Smooth muscle cell (in vitro differentiated cells): ENCODE measurements around the gene ZNF462. TPM values are rescaled to one million over a fixed set of nuclear protein-coding genes. Genes with fewer than 3 reads are reported as not detected.

Source experiments
- DNase-seq: peaks from one replicate; lab custom pipeline; 2025; ENCODE audit not compliant: unreplicated experiment; lab: John Stamatoyannopoulos, UW
- H2AFZ ChIP-seq: fragments of 200-600 bp; sonication (generic); 2 replicates; pipeline ENCODE4 v1.6.0; 2016; ENCODE audit warnings: antibody characterized with exemption, low read depth, mild to moderate bottlenecking
- H3F3A ChIP-seq: fragments of 200-600 bp; sonication (generic); 2 replicates; pipeline ENCODE4 v1.6.0; 2017; ENCODE audit warnings: antibody characterized with exemption, low read depth
- H3K27ac ChIP-seq: fragments of 200-600 bp; sonication (generic); 2 replicates; pipeline ENCODE4 v1.5.1; 2016; ENCODE audit warnings: low read depth, mild to moderate bottlenecking
- H3K27me3 ChIP-seq: fragments of 200-600 bp; sonication (generic); 2 replicates; pipeline ENCODE4 v1.6.1; 2016; ENCODE audit warnings: low read depth, mild to moderate bottlenecking
- H3K36me3 ChIP-seq: fragments of 200-600 bp; sonication (generic); 2 replicates; pipeline ENCODE4 v1.5.1; 2016; ENCODE audit warnings: low read depth
- H3K4me1 ChIP-seq: fragments of 200-600 bp; sonication (generic); 2 replicates; pipeline ENCODE4 v1.5.1; 2016; ENCODE audit warnings: low read depth
- H3K4me2 ChIP-seq: fragments of 200-600 bp; sonication (generic); 2 replicates; pipeline ENCODE4 v1.6.0; 2016; ENCODE audit warnings: mild to moderate bottlenecking
- H3K4me3 ChIP-seq: fragments of 200-600 bp; sonication (generic); 2 replicates; pipeline ENCODE4 v1.5.1; 2016; ENCODE audit warnings: mild to moderate bottlenecking
- H3K79me2 ChIP-seq: fragments of 200-600 bp; sonication (generic); 2 replicates; pipeline ENCODE4 v1.6.0; 2016; ENCODE audit warnings: low read depth, mild to moderate bottlenecking
- H3K9ac ChIP-seq: fragments of 200-600 bp; sonication (generic); 2 replicates; pipeline ENCODE4 v1.6.0; 2016; ENCODE audit warnings: low read depth
- H3K9me3 ChIP-seq: fragments of 200-600 bp; sonication (generic); replicated peaks from 2 replicates; pipeline ENCODE4 v1.5.1; 2016; ENCODE audit warnings: low read depth
- H4K20me1 ChIP-seq: fragments of 200-600 bp; sonication (generic); 2 replicates; pipeline ENCODE4 v1.6.0; 2016; ENCODE audit warnings: low read depth
- WGBS: methylation state at CpG from one replicate; pipeline ENCODE4 v1.1.7; 2016; ENCODE audit warnings: low lambda C conversion rate; 5-methylcytosine and 5-hydroxymethylcytosine counted together
- polyA plus RNA-seq: library from polyadenylated mRNA; unstranded; fragments of >200 nt; fragmentation: Nextera tagmentation; extraction: Ambion mirVana; gene quantifications from 2 replicates; pipeline ENCODE4 v1.2.1, GENCODE V29; 2016
- total RNA-seq: library from RNA; depleted of rRNA; stranded (reverse); fragments of >200 nt; gene quantifications from 2 replicates; pipeline ENCODE4 v1.2.3, GENCODE V29; 2014
- TF ChIP-seq, protein P1 (sequence below): fragments of 200-600 bp; sonication (generic); IDR thresholded peaks from 2 replicates; pipeline ENCODE4 v1.5.1; 2017; ENCODE audit warnings: borderline replicate concordance, mild to moderate bottlenecking, antibody characterized with exemption; ENCODE audit not compliant: insufficient read depth, poor library complexity, severe bottlenecking

ZNF462 gene
- total and polyA plus RNA-seq, 2 experiments from 2014 or later, result 9.1 to 32.2 TPM

- H2AFZ ChIP-seq, result no peak overlapping the region
- no peaks in the 10 kb centered on the region for H3K9me3 ChIP-seq
- WGBS, result 26% methylated on average over 7 of the region's 7 CpGs
- peaks cover 28% of the 10 kb centered on the region for H3F3A ChIP-seq
- no peaks in the 10 kb centered on the region for H3K27me3 ChIP-seq
- no peaks in the 10 kb centered on the region for H3K36me3 ChIP-seq
- H3K27ac ChIP-seq, result peak overlapping the region; percentile 60
- H3K9ac ChIP-seq, result no peak overlapping the region
- H3K4me2 ChIP-seq, result peak overlapping the region; percentile 46
- H3K79me2 ChIP-seq, result peaks cover 91% of the 10 kb centered on the region
- DNase-seq, result no peak
- TF ChIP-seq, protein P1, sequence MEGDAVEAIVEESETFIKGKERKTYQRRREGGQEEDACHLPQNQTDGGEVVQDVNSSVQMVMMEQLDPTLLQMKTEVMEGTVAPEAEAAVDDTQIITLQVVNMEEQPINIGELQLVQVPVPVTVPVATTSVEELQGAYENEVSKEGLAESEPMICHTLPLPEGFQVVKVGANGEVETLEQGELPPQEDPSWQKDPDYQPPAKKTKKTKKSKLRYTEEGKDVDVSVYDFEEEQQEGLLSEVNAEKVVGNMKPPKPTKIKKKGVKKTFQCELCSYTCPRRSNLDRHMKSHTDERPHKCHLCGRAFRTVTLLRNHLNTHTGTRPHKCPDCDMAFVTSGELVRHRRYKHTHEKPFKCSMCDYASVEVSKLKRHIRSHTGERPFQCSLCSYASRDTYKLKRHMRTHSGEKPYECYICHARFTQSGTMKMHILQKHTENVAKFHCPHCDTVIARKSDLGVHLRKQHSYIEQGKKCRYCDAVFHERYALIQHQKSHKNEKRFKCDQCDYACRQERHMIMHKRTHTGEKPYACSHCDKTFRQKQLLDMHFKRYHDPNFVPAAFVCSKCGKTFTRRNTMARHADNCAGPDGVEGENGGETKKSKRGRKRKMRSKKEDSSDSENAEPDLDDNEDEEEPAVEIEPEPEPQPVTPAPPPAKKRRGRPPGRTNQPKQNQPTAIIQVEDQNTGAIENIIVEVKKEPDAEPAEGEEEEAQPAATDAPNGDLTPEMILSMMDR, result no peak
- peaks cover 57% of the 10 kb centered on the region for H3K4me1 ChIP-seq
- peaks cover 60% of the 10 kb centered on the region for H4K20me1 ChIP-seq
- peak overlapping the region; percentile 9 for H3K4me3 ChIP-seq
Measured at GRCh38 chr9:106889061-106889590, 26.2 kb downstream of the ZNF462 start.

GRCh38 chr9:106890608-106891007, 27.6 kb downstream of the ZNF462 start:
- Histone ChIP-seq H3K27ac (peak overlapping the region; percentile 99), H3K4me2 (no peak overlapping the region), H4K20me1 (peaks cover 46% of the 10 kb centered on the region), H3F3A (peaks cover 18% of the 10 kb centered on the region), H3K4me3 (no peak overlapping the region), H2AFZ (no peak overlapping the region), H3K79me2 (peaks cover 91% of the 10 kb centered on the region), H3K9ac (peak overlapping the region; percentile 17), H3K4me1 (peaks cover 54% of the 10 kb centered on the region), H3K36me3 (no peaks in the 10 kb centered on the region), H3K9me3 (no peaks in the 10 kb centered on the region), H3K27me3 (no peaks in the 10 kb centered on the region)
- TF ChIP-seq, protein P1, result no peak
- 91% methylated on average over 4 of the region's 4 CpGs for WGBS
- DNase-seq, result no peak

DNA sequence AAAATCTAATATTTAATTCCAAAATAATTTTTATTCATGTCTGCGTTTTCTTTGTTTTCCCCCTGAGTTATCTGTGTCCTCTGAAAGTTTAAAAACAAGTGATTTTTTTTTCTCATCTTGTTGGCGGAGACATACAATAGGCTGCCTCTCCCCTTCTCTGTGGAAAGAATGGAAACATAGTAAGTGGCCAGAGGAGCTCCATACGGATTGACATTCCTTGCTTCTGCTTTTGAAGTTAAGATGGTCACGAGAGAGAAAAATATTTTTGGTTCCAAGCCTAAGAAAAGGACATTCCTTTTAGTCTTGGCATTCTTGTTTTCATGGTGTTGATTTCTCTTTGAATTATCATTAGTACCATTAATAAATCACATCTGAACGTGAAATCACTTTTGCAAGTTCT, 28.3 kb downstream of the ZNF462 start:
- peaks cover 91% of the 10 kb centered on the region for H3K79me2 ChIP-seq
- peak overlapping the region; percentile 99 for H3K27ac ChIP-seq

More for the DNA sequence above, 28.3 kb downstream of the ZNF462 start:
- Histone ChIP-seq H3K4me2 (peak overlapping the region; percentile 60), H3K4me1 (peaks cover 54% of the 10 kb centered on the region), H3K9me3 (no peaks in the 10 kb centered on the region), H4K20me1 (peaks cover 40% of the 10 kb centered on the region), H3F3A (peaks cover 18% of the 10 kb centered on the region), H3K9ac (no peak overlapping the region), H3K27me3 (no peaks in the 10 kb centered on the region), H3K4me3 (no peak overlapping the region), H3K36me3 (no peaks in the 10 kb centered on the region), H2AFZ (no peak overlapping the region)
- 60% methylated on average over 5 of the region's 5 CpGs for WGBS
- no peak for DNase-seq
- TF ChIP-seq, protein P1, result no peak
